K562 (cell line): Measurements from ENCODE around the gene DBF4B. TPM values are rescaled to one million over a fixed set of nuclear protein-coding genes. Genes with fewer than 3 reads are reported as not detected.
"Not testable (repeated sequence)": the region's sequence is repeated elsewhere in the genome, so short reads cannot be mapped to it uniquely, and the experiment has no call there.

Experiments used
- ATAC-seq: fragments of 200-7000 bp; cut with Tn5 transposase; 3 replicates; pipeline ENCODE4 v1.9.1; 2020; ENCODE audit warnings: moderate library complexity
- BruUV-seq: library from RNA; stranded (reverse); fragments of 400-500 nt; replicated peaks from 2 replicates; lab custom pipeline; 2021; lab: Mats Ljungman, UMichigan
- CTCF ChIA-PET: fragments of 300-600 bp; formaldehyde crosslinking; extraction: SDS; loops from one replicate; lab custom pipeline; 2021; ENCODE audit warnings: low intra/inter-chr PET ratio; lab: Yijun Ruan, JAX
- POLR2A ChIA-PET: fragments of 300-600, 350-650 bp; sonication (Branson Sonifier 250); formaldehyde crosslinking; extraction: SDS; loops from one replicate; lab custom pipeline; 2021; ENCODE audit warnings: antibody characterized with exemption, inconsistent platforms; lab: Yijun Ruan, JAX
- DNase-seq, 4 experiments: peaks; one replicate each; pipeline versions ENCODE4 v3.0.0 to v3.0.0-alpha.2; 2011 to 2018; ENCODE audit warnings: low spot score in 3 of 4, mixed read lengths in 3 of 4; ENCODE audit errors: extremely low read depth in 1 of 4
- FAIRE-seq: peaks from 2 replicates; lab custom pipeline; 2011; peaks lifted over from hg19 to GRCh38; lab: Jason Lieb, UNC
- H2AFZ ChIP-seq: 2 replicates; pipeline ENCODE4 v1.6.0; 2011; ENCODE audit warnings: low read depth, low read length, control low read depth, inconsistent platforms
- H3K27ac ChIP-seq: fragments of 200-600 bp; 3 replicates; pipeline ENCODE4 v1.8.0; 2011; ENCODE audit warnings: low read depth, mild to moderate bottlenecking, control low read depth, inconsistent platforms, low read length, moderate library complexity, mixed read lengths; ENCODE audit errors: extremely low read depth
- H3K27me3 ChIP-seq, 2 experiments: fragments of 300-600 bp in 1 of 2; 2 replicates in 1 of 2; 3 replicates in 1 of 2; pipeline versions ENCODE4 v1.6.0 to v1.8.0; 2011; ENCODE audit warnings: inconsistent platforms in 2 of 2, low read length in 2 of 2, mild to moderate bottlenecking in 1 of 2, mixed read lengths in 1 of 2, moderate library complexity in 1 of 2; ENCODE audit not compliant: control insufficient read depth in 2 of 2, insufficient read depth in 2 of 2
- H3K36me3 ChIP-seq: fragments of 300-600 bp; 3 replicates; pipeline ENCODE4 v1.8.0; 2011; ENCODE audit warnings: mild to moderate bottlenecking, low read length, inconsistent platforms; ENCODE audit not compliant: control insufficient read depth, insufficient read depth
- H3K4me1 ChIP-seq, 2 experiments: fragments of 200-600 bp in 1 of 2; replicated peaks in 1 of 2; 2 replicates in 1 of 2; 3 replicates in 1 of 2; pipeline versions ENCODE4 v1.5.1 to v1.8.0; 2011; ENCODE audit warnings: inconsistent platforms in 2 of 2, low read length in 2 of 2, mild to moderate bottlenecking in 1 of 2, mixed read lengths in 1 of 2, moderate library complexity in 1 of 2; ENCODE audit not compliant: control insufficient read depth in 2 of 2, insufficient read depth in 2 of 2
- H3K4me2 ChIP-seq: 2 replicates; pipeline ENCODE4 v1.6.1; 2011; ENCODE audit warnings: low read length, control low read depth, inconsistent platforms, mixed read lengths; ENCODE audit not compliant: insufficient read depth
- H3K4me3 ChIP-seq: fragments of 200-600 bp; sonication (generic), shearing (Covaris generic); 2 replicates; pipeline ENCODE4 v1.5.1; 2016; ENCODE audit warnings: control low read depth, inconsistent platforms
- H3K79me2 ChIP-seq: fragments of 200-600 bp; 3 replicates; pipeline ENCODE4 v1.8.0; 2011; ENCODE audit warnings: low read length, inconsistent platforms; ENCODE audit not compliant: control insufficient read depth, insufficient read depth
- H3K9ac ChIP-seq, 2 experiments: 2 replicates each; pipeline versions ENCODE4 v1.6.0 to v1.6.1; 2011; ENCODE audit warnings: low read depth in 2 of 2, low read length in 2 of 2, control low read depth in 1 of 2, inconsistent platforms in 1 of 2, mild to moderate bottlenecking in 1 of 2, mixed read lengths in 1 of 2; ENCODE audit not compliant: insufficient read depth in 1 of 2
- H3K9me1 ChIP-seq: one replicate; pipeline ENCODE4 v1.6.0; 2011; ENCODE audit warnings: inconsistent platforms, mild to moderate bottlenecking, low read length, moderate library complexity; ENCODE audit not compliant: control insufficient read depth, insufficient read depth
- H3K9me3 ChIP-seq: replicated peaks from 2 replicates; pipeline ENCODE4 v1.5.1; 2011; ENCODE audit warnings: low read depth, low read length, inconsistent platforms; ENCODE audit not compliant: control insufficient read depth, insufficient read depth
- H4K20me1 ChIP-seq: replicated peaks from 2 replicates; pipeline ENCODE4 v1.6.1; 2011; ENCODE audit warnings: low read length, inconsistent platforms, mixed read lengths; ENCODE audit not compliant: control insufficient read depth, insufficient read depth
- ATF6 ChIP-seq: sonication (generic); formaldehyde crosslinking; IDR thresholded peaks from 2 replicates; pipeline ENCODE4 v1.4.0; 2020; ENCODE audit warnings: mild to moderate bottlenecking, missing genetic modification reagents
- ERF ChIP-seq: fragments of 450-650 bp; formaldehyde crosslinking; IDR thresholded peaks from 2 replicates; pipeline ENCODE4 v1.4.0; 2020; ENCODE audit warnings: mild to moderate bottlenecking, mixed read lengths
- NFIX ChIP-seq: fragments of 250-450 bp; sonication (Bioruptor Pico); IDR thresholded peaks from 2 replicates; pipeline ENCODE4 v1.4.0; 2020; ENCODE audit warnings: low read depth, mild to moderate bottlenecking, moderate library complexity
- PHTF2 ChIP-seq: fragments of 250-450 bp; sonication (Bioruptor Pico); IDR thresholded peaks from 2 replicates; pipeline ENCODE4 v1.5.0; 2021; ENCODE audit warnings: mild to moderate bottlenecking
- THRB ChIP-seq: fragments of 450-650 bp; formaldehyde crosslinking; conservative IDR thresholded peaks from 2 replicates; pipeline ENCODE4 v1.4.0; 2022; ENCODE audit warnings: mild to moderate bottlenecking, missing genetic modification characterization
- TSC22D4 ChIP-seq: fragments of 450-650 bp; IDR thresholded peaks from 2 replicates; pipeline ENCODE4 v1.6.1; 2016; ENCODE audit warnings: missing genetic modification characterization, missing biosample characterization, control low read depth
- ZNF24 ChIP-seq: fragments of 450-650 bp; IDR thresholded peaks from 2 replicates; pipeline ENCODE4 v1.6.1; 2016
- ZNF77 ChIP-seq: fragments of 250-450 bp; sonication (Bioruptor Pico); IDR thresholded peaks from 2 replicates; pipeline ENCODE4 v1.5.0; 2020
- WGBS: fragments of 100-300 bp; shearing (Covaris generic); methylation state at CpG from one replicate; pipeline ENCODE4 v1.1.6; 2016; ENCODE audit warnings: low coverage, mixed read lengths; ENCODE audit not compliant: insufficient coverage; ENCODE audit errors: missing lambda C conversion rate; 5-methylcytosine and 5-hydroxymethylcytosine counted together
- in situ Hi-C: fragments of 300-500 bp; cut with MboI; formaldehyde crosslinking; loops from 4 replicates; pipeline ENCODE4 v1.15.0; 2018; ENCODE audit warnings: inconsistent platforms, mixed read lengths
- intact Hi-C: fragments of 100-400 bp; cut with micrococcal nuclease; formaldehyde crosslinking; loops from 2 replicates; pipeline ENCODE4 v1.14.2; 2022
- polyA plus RNA-seq, 8 experiments: library from polyadenylated mRNA; depleted of rRNA in 4 of 8; stranded (reverse) in 5 of 8; unstranded in 3 of 8; fragments of >200 nt; fragmentation: Nextera tagmentation in 2 of 8; fragmentation: Illumina TruSeq in 1 of 8; extraction: Ambion mirVana in 2 of 8; extraction: Trizol in 1 of 8; gene quantifications; 2 replicates each; pipeline versions ENCODE4 v1.2.1 to v1.2.3, GENCODE V29; 2011 to 2014; ENCODE audit warnings: inconsistent platforms in 1 of 8, missing spikeins in 1 of 8
- total RNA-seq, 7 experiments: library from RNA; depleted of rRNA in 6 of 7; stranded (reverse); fragments of >200 nt in 6 of 7; fragmentation: Illumina TruSeq in 2 of 7; extraction: Trizol in 2 of 7; gene quantifications; 2 replicates each; pipeline versions ENCODE4 v1.2.1 to v1.2.3, GENCODE V29; 2011 to 2021; ENCODE audit warnings: low replicate concordance in 1 of 7
- TF ChIP-seq, protein P1 (sequence below): fragments of 250-450 bp; sonication (Bioruptor Pico); IDR thresholded peaks from 2 replicates; pipeline ENCODE4 v1.8.0; 2022; ENCODE audit warnings: inconsistent platforms, mild to moderate bottlenecking, moderate library complexity, borderline replicate concordance

The DBF4B gene
- total and polyA plus RNA-seq, 9 of the 15 experiments (the other 6 are each of a cell fraction or from before 2014, with no cell fraction given), result 2.5 to 26.9 (median 14.6) TPM

GRCh38 chr17:44722254-44722653 is 13.8 kb downstream of the DBF4B start:
- DNase-seq, result no peak
- no peaks in the 10 kb centered on the region for H3K27me3 ChIP-seq
- H4K20me1 ChIP-seq, result no peaks in the 10 kb centered on the region
- CTCF ChIA-PET, result no interaction called here
- POLR2A ChIA-PET, result interaction anchor here (1.1 kb wide), 1 partner anchor 9 kb away, joined by 3 read pairs; no protein-coding TSS in a partner anchor
- H3K4me2 ChIP-seq, result no peak overlapping the region
- in situ Hi-C loops, result no loop called here
- H3K4me3 ChIP-seq, result no peak overlapping the region
- intact Hi-C loops, result no loop called here
- no peak overlapping the region for H3K27ac ChIP-seq
- H2AFZ ChIP-seq, result no peak overlapping the region
- peaks cover 69% of the 10 kb centered on the region; the same call in 2 of the 3 replicates for H3K36me3 ChIP-seq
- 73% methylated on average over 5 of the region's 5 CpGs for WGBS
- no peaks in the 10 kb centered on the region for H3K9me1 ChIP-seq
- no peaks in the 10 kb centered on the region for H3K4me1 ChIP-seq
- no peaks in the 10 kb centered on the region for H3K79me2 ChIP-seq
- TF ChIP-seq NFIX (no peak), ZNF24 (no peak), ATF6 (no peak), TSC22D4 (tag) (no peak), THRB (no peak), PHTF2 (CRISPR knock-in tag) (no peak), ERF (no peak), ZNF77 (CRISPR knock-in tag) (no peak)
- TF ChIP-seq, protein P1, sequence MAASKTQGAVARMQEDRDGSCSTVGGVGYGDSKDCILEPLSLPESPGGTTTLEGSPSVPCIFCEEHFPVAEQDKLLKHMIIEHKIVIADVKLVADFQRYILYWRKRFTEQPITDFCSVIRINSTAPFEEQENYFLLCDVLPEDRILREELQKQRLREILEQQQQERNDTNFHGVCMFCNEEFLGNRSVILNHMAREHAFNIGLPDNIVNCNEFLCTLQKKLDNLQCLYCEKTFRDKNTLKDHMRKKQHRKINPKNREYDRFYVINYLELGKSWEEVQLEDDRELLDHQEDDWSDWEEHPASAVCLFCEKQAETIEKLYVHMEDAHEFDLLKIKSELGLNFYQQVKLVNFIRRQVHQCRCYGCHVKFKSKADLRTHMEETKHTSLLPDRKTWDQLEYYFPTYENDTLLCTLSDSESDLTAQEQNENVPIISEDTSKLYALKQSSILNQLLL (CRISPR knock-in tag), result no peak
- TF ChIP-seq, all 486 proteins: peak for 0
- no peak for ATAC-seq
- FAIRE-seq, result no peak
- no peaks in the 10 kb centered on the region for H3K9me3 ChIP-seq
- BruUV-seq, result no TSS peak
- no peak overlapping the region for H3K9ac ChIP-seq

DNA sequence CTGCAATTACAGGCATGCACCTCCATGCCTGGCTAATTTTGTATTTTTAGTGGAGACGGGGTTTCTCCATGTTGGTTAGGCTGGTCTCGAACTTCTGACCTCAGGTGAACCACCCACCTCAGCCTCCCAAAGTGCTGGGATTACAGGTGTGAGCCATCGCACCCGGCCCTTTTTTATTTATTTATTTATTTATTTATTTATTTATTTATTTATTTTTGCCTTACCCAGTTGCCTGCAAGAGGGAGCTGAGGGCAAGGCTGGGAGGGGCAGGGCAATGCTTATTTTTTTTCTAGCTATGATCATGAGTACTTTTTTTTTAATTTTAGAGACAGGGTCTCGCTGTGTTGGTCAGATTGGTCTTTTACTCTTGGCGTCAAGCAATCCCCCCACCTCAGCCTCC is 17.7 kb downstream of the DBF4B start:
- H3K4me3 ChIP-seq, H3K4me1 ChIP-seq, H3K9ac ChIP-seq, H3K27me3 ChIP-seq, CTCF ChIA-PET, H3K4me2 ChIP-seq, H4K20me1 ChIP-seq, H3K9me3 ChIP-seq, H2AFZ ChIP-seq, H3K9me1 ChIP-seq, BruUV-seq, H3K27ac ChIP-seq, ATAC-seq, intact Hi-C loops, H3K79me2 ChIP-seq, DNase-seq, FAIRE-seq, in situ Hi-C loops: not testable (repeated sequence)
- WGBS, result 100% methylated on average over 6 of the region's 6 CpGs
- H3K36me3 ChIP-seq, result peaks cover 70% of the 10 kb centered on the region; the same call in 2 of the 3 replicates
- POLR2A ChIA-PET, result interaction anchor here (0.5 kb wide), 1 partner anchor 86 kb away, joined by 3 read pairs; no protein-coding TSS in a partner anchor
